Common myeloid progenitor, CD34-positive (primary cell): ENCODE data around the gene TFDP1.
A peak's percentile ranks its signal among the peaks of the same experiment; 100 is the strongest.

Experiments used
- CTCF ChIA-PET: fragments of 350-600 bp; sonication (Branson Sonifier 250); formaldehyde crosslinking; loops from one replicate; lab custom pipeline; 2021; ENCODE audit warnings: antibody characterized with exemption; lab: Charles Lee
- POLR2A ChIA-PET: fragments of 350-600 bp; sonication (Branson Sonifier 250); formaldehyde crosslinking; loops from one replicate; lab custom pipeline; 2021; ENCODE audit warnings: antibody characterized with exemption; lab: Charles Lee
- DNase-seq, 3 donors: peaks; one replicate each; pipeline versions ENCODE4 v3.0.0 to v3.0.0-alpha.2; 2013
- H3K27ac ChIP-seq, 2 experiments: 1 replicate in 1 of 2; 2 replicates in 1 of 2; pipeline ENCODE4 v1.7.0; 2013; ENCODE audit warnings: inconsistent platforms in 2 of 2, low read length in 2 of 2, mild to moderate bottlenecking in 2 of 2, low read depth in 1 of 2, moderate library complexity in 1 of 2; ENCODE audit not compliant: severe bottlenecking in 2 of 2, insufficient read depth in 1 of 2, poor library complexity in 1 of 2
- H3K27me3 ChIP-seq, 5 experiments: replicated peaks in 2 of 5; 1 replicate in 3 of 5; 2 replicates in 2 of 5; pipeline versions ENCODE4 v1.6.1 to v1.7.0; 2013; ENCODE audit warnings: low read length in 4 of 5, mild to moderate bottlenecking in 2 of 5, moderate library complexity in 2 of 5, inconsistent platforms in 1 of 5; ENCODE audit not compliant: insufficient read depth in 5 of 5, control insufficient read depth in 4 of 5
- H3K36me3 ChIP-seq, 4 experiments: 1 replicate in 2 of 4; 2 replicates in 2 of 4; pipeline versions ENCODE4 v1.6.1 to v1.7.0; 2013; ENCODE audit warnings: low read length in 3 of 4, control low read depth in 1 of 4, mild to moderate bottlenecking in 1 of 4; ENCODE audit not compliant: control insufficient read depth in 4 of 4, insufficient read depth in 4 of 4
- H3K4me1 ChIP-seq, 4 experiments: 1 replicate in 3 of 4; 2 replicates in 1 of 4; pipeline versions ENCODE4 v1.6.1 to v1.7.1; 2013; ENCODE audit warnings: low read length in 3 of 4, mild to moderate bottlenecking in 3 of 4, control low read depth in 1 of 4, inconsistent platforms in 1 of 4, moderate library complexity in 1 of 4; ENCODE audit not compliant: control insufficient read depth in 4 of 4, insufficient read depth in 4 of 4; ENCODE audit errors: control extremely low read depth in 1 of 4
- H3K4me3 ChIP-seq, 7 experiments: 1 replicate in 4 of 7; 2 replicates in 3 of 7; pipeline versions ENCODE4 v1.5.1 to v1.7.0; 2013; ENCODE audit warnings: mild to moderate bottlenecking in 7 of 7, low read length in 6 of 7, moderate library complexity in 6 of 7, inconsistent platforms in 2 of 7, low read depth in 2 of 7, control low read depth in 1 of 7; ENCODE audit not compliant: insufficient read depth in 4 of 7, control insufficient read depth in 1 of 7; ENCODE audit errors: extremely low read depth in 1 of 7
- H3K9me3 ChIP-seq, 5 experiments: 1 replicate in 4 of 5; 2 replicates in 1 of 5; pipeline versions ENCODE4 v1.6.1 to v1.7.1; 2013; ENCODE audit warnings: low read length in 4 of 5, mild to moderate bottlenecking in 2 of 5, inconsistent platforms in 1 of 5, low read depth in 1 of 5, moderate library complexity in 1 of 5; ENCODE audit not compliant: control insufficient read depth in 4 of 5, insufficient read depth in 2 of 5; ENCODE audit errors: control extremely low read depth in 1 of 5
- WGBS: methylation state at CpG from one replicate; pipeline ENCODE4 v1.1.5; 2013; ENCODE audit not compliant: insufficient coverage; 5-methylcytosine and 5-hydroxymethylcytosine counted together

Gene TFDP1

DNA sequence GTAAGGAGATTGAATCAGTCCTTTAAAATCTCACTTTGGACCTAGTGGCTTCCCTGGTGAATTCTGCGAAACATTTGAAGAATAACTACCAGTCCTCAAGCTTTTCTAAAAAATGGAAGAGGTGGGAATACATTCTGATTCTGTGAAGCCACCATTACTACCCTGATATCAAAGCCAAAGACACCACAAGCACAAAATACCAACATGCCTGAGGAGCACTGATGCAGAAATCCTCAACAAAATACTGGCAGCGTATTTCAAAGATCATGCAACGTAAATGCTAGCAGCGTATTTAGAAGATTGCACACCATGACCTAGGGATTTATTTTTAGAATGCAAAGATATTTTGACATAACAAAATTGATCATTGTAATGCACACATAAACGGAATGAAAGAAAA is 59.0 kb downstream of the TFDP1 start:
- H3K36me3 ChIP-seq: peaks cover 6 to 35% (median 24%) of the 10 kb centered on the region in 4 experiments
- H3K27ac ChIP-seq: no peak overlapping the region
- peaks cover 0 to 16% (median 5%) of the 10 kb centered on the region in 4 experiments for H3K4me1 ChIP-seq
- H3K27me3 ChIP-seq: no peaks in the 10 kb centered on the region
- H3K4me3 ChIP-seq: no peak overlapping the region
- ChIA-PET POLR2A (no interaction called here), CTCF (no interaction called here)
- WGBS: no CpG with 5 or more reads among the region's 5 CpGs
- DNase-seq: no peak
- peaks cover 0 to 15% (median 0%) of the 10 kb centered on the region in 5 experiments for H3K9me3 ChIP-seq

- no peak overlapping the region for H3K4me3 ChIP-seq
- H3K9me3 ChIP-seq: peaks cover 0 to 15% (median 0%) of the 10 kb centered on the region in 5 experiments
- ChIA-PET POLR2A (no interaction called here), CTCF (interaction anchor here (0.7 to 1.0 kb wide), 2 partner anchors 57 to 169 kb away, joined by 3 read pairs; no protein-coding TSS in a partner anchor)
- H3K27me3 ChIP-seq: no peaks in the 10 kb centered on the region
- WGBS: 100% methylated on average over 1 of the region's 1 CpG
- no peak overlapping the region for H3K27ac ChIP-seq
- peaks cover 0 to 16% (median 5%) of the 10 kb centered on the region in 4 experiments for H3K4me1 ChIP-seq
- DNase-seq: no peak
- H3K36me3 ChIP-seq: peaks cover under 1 to 24% (median 18%) of the 10 kb centered on the region in 4 experiments
These were observed 60.2 kb downstream of the TFDP1 start for GRCh38 chr13:113644800-113645199.

DNA sequence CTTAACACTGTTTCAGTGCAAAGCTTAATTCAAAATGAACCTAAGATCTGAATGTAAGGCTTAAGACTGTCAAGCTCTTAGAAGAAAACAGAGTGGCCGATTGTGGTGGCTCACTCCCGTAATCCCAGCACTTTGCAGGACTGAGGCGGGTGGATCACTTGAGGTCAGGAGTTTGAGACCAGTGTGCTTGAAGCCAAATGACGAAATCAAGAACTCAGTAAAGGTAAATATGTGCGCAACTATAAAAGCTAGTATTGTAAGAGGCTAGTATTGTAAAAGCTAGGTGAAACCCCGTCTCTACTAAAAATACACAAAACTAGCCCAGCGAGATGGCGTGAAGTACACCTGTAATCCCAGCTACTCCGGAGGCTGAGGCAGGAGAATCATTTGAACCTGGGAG is 60.8 kb downstream of the TFDP1 start:
- CTCF ChIA-PET: interaction anchor here (0.7 to 1.0 kb wide), 2 partner anchors 58 to 169 kb away, joined by 3 read pairs; no protein-coding TSS in a partner anchor
- Histone ChIP-seq H3K4me3 (no peak overlapping the region), H3K36me3 (peaks cover 0 to 20% (median 13%) of the 10 kb centered on the region in 4 experiments), H3K9me3 (peaks cover 0 to 12% (median 0%) of the 10 kb centered on the region in 5 experiments), H3K27me3 (no peaks in the 10 kb centered on the region), H3K27ac (no peak overlapping the region), H3K4me1 (peaks cover 0 to 16% (median 5%) of the 10 kb centered on the region in 4 experiments)
- POLR2A ChIA-PET: no interaction called here
- no peak for DNase-seq
- WGBS: 97% methylated on average over 7 of the region's 9 CpGs

GRCh38 chr13:113646376-113646775 is 61.8 kb downstream of the TFDP1 start:
- H3K4me3 ChIP-seq: no peak overlapping the region
- ChIA-PET CTCF (interaction anchor here (0.6 kb wide), 2 partner anchors 27 to 353 kb away, joined by 3 to 5 read pairs; no protein-coding TSS in a partner anchor), POLR2A (interaction anchor here (0.6 kb wide), 1 partner anchor 84 kb away, joined by 6 read pairs; no protein-coding TSS in a partner anchor)
- 31% methylated on average over 9 of the region's 11 CpGs for WGBS
- peaks cover 0 to 13% (median 7%) of the 10 kb centered on the region in 4 experiments for H3K36me3 ChIP-seq
- peaks cover 0 to 12% (median 0%) of the 10 kb centered on the region in 5 experiments for H3K9me3 ChIP-seq
- H3K27me3 ChIP-seq: no peaks in the 10 kb centered on the region
- peak in 1 of 3 donors; percentile 13 for DNase-seq
- H3K4me1 ChIP-seq: peaks cover 0 to 16% (median 5%) of the 10 kb centered on the region in 4 experiments
- no peak overlapping the region for H3K27ac ChIP-seq

DNA sequence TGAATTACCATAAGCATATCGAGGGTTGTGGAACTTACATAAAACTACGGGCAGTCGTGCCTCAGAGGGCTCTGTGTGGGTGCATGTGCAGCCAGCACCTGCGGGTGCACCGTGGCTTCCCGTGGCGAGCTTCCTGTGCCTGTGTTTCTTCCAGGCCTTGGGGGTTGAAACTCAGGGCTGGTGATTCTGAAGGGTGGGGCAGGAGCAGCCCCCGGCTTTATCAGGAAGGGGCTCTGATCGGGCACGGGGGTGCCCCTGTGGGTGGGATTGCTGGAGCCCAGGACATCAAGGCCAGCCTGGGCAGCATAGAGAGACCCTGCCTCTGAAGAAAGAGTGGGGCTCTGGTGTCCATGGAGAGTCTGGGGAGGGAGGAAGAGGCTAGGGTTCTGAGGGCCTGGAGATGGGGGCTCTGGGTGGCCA is 62.4 kb downstream of the TFDP1 start:
- 57% methylated on average over 6 of the region's 10 CpGs for WGBS
- CTCF ChIA-PET: interaction anchor here (0.6 kb wide), 2 partner anchors 28 to 354 kb away, joined by 3 to 5 read pairs; no protein-coding TSS in a partner anchor
- H3K4me1 ChIP-seq: peaks cover 0 to 16% (median 5%) of the 10 kb centered on the region in 4 experiments
- H3K27ac ChIP-seq: no peak overlapping the region
- H3K27me3 ChIP-seq: no peaks in the 10 kb centered on the region
- peaks cover 0 to 10% (median 0%) of the 10 kb centered on the region in 5 experiments for H3K9me3 ChIP-seq
- POLR2A ChIA-PET: interaction anchor here (0.6 kb wide), 1 partner anchor 83 kb away, joined by 6 read pairs; no protein-coding TSS in a partner anchor
- no peak overlapping the region for H3K4me3 ChIP-seq
- DNase-seq: no peak
- peaks cover 0 to 8% (median 3%) of the 10 kb centered on the region in 4 experiments for H3K36me3 ChIP-seq

DNA sequence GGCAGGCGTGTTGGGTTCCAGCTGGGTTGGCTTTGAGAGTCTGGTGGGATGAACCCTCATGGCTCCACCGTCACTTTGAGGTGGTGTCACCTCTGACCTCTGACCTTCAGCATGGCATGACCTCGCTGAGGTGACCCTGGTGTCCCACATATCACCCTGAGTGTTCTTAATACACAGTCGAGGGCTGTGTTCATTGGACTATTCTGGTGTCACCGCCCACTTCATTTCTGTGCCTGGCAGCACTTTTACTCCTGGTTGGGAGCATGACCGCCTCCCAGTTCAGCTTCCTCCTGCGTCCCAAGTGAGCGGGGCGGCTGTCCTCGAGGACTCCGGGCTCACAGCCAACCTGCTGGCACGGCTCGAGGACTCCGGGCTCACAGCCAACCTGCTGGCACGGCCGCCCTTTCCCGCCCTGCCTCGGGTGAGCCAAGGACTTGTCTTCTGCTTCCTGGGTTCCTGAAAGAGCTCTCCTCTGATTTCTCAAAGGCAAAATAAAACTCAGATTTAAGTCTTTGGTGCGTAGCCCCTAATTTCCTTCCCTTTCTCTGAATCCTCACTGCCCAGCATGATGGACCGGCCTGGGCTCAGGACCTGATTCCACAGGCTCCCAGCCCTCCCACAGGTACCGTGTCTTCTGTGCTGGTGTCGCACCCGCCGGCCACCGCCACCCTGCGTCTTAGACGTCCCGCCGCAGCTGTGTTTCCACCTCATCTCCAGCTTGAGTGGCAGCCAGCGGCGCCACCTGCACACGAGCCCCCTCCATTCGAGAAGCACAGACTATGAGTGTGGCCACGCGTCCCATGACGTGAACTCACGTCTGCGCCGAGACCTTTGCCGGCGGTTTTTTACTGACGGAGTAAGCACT is 63.0 kb downstream of the TFDP1 start:
- no peak overlapping the region for H3K27ac ChIP-seq
- no peak overlapping the region for H3K4me3 ChIP-seq
- CTCF ChIA-PET: no interaction called here
- WGBS: 54% methylated on average over 41 of the region's 42 CpGs
- H3K9me3 ChIP-seq: peaks cover 0 to 3% (median 0%) of the 10 kb centered on the region in 5 experiments
- H3K27me3 ChIP-seq: no peaks in the 10 kb centered on the region
- DNase-seq: peak; percentile 45 to 62 (median 49)
- peaks cover 0 to 1% (median under 1%) of the 10 kb centered on the region in 4 experiments for H3K36me3 ChIP-seq
- POLR2A ChIA-PET: no interaction called here
- peaks cover 0 to 16% (median 5%) of the 10 kb centered on the region in 4 experiments for H3K4me1 ChIP-seq
